NCI-H128 (cell line): ENCODE data around the gene ZSWIM5.
"Not testable (repeated sequence)": the region's sequence is repeated elsewhere in the genome, so short reads cannot be mapped to it uniquely, and the experiment has no call there.

Source experiments
- DNase-seq: peaks from one replicate; lab custom pipeline; 2025; ENCODE audit not compliant: unreplicated experiment; lab: John Stamatoyannopoulos, UW

ZSWIM5 gene

GRCh38 chr1:45097944-45098343 is 108.5 kb downstream of the ZSWIM5 start:
- no peak for DNase-seq

- DNase-seq = no peak
Measured at GRCh38 chr1:45097079-45097478, 109.3 kb downstream of the ZSWIM5 start.

GRCh38 chr1:45095450-45095849 is 111.0 kb downstream of the ZSWIM5 start:
- no peak for DNase-seq

- not testable (repeated sequence) for DNase-seq
Measured at GRCh38 chr1:45094371-45094770, 112.0 kb downstream of the ZSWIM5 start.

GRCh38 chr1:45093334-45093733 is 113.1 kb downstream of the ZSWIM5 start:
- no peak for DNase-seq

- DNase-seq = no peak
Measured at GRCh38 chr1:45089711-45090110, 116.7 kb downstream of the ZSWIM5 start.

- DNase-seq = no peak
Measured at GRCh38 chr1:45084562-45084961, 121.8 kb downstream of the ZSWIM5 start.

- DNase-seq = no peak
Measured at GRCh38 chr1:45079533-45079932, 126.9 kb downstream of the ZSWIM5 start.

GRCh38 chr1:45076959-45077358 is 129.4 kb downstream of the ZSWIM5 start:
- not testable (repeated sequence) for DNase-seq

- no peak for DNase-seq
Measured at GRCh38 chr1:45071567-45071966, 134.8 kb downstream of the ZSWIM5 start.

- no peak for DNase-seq
Measured at GRCh38 chr1:45067806-45068205, 138.6 kb downstream of the ZSWIM5 start.

GRCh38 chr1:45065083-45065482 is 141.3 kb downstream of the ZSWIM5 start:
- DNase-seq = no peak

GRCh38 chr1:45062463-45062862 is 143.9 kb downstream of the ZSWIM5 start:
- DNase-seq = not testable (repeated sequence)

- DNase-seq = no peak
Measured at GRCh38 chr1:45059829-45060228, 146.6 kb downstream of the ZSWIM5 start.

- DNase-seq = no peak
Measured at GRCh38 chr1:45057542-45057941, 148.9 kb downstream of the ZSWIM5 start.

- no peak for DNase-seq
Measured at GRCh38 chr1:45051005-45051772, 155.2 kb downstream of the ZSWIM5 start.

GRCh38 chr1:45047032-45047431 is 159.4 kb downstream of the ZSWIM5 start:
- no peak for DNase-seq

GRCh38 chr1:45044916-45045315 is 161.5 kb downstream of the ZSWIM5 start:
- no peak for DNase-seq

GRCh38 chr1:45043094-45043493 is 163.3 kb downstream of the ZSWIM5 start:
- DNase-seq = no peak

GRCh38 chr1:45040297-45040696 is 166.1 kb downstream of the ZSWIM5 start:
- no peak for DNase-seq

- no peak for DNase-seq
Measured at GRCh38 chr1:45038661-45039364, 167.6 kb downstream of the ZSWIM5 start.

- DNase-seq = no peak
Measured at GRCh38 chr1:45038240-45038639, 168.2 kb downstream of the ZSWIM5 start.
